SK-N-SH treated with all-trans-retinoic acid at 6 μM for 48 hours (cell line): ENCODE results near the gene PTPRN2.
"Not testable (repeated sequence)": the region's sequence is repeated elsewhere in the genome, so short reads cannot be mapped to it uniquely, and the experiment has no call there.

Source experiments
- ARNTL ChIP-seq: fragments of 450-650 bp; formaldehyde crosslinking; IDR thresholded peaks from 2 replicates; pipeline ENCODE4 v1.5.0; 2020; ENCODE audit warnings: low read depth, mild to moderate bottlenecking, moderate library complexity, borderline replicate concordance
- CREB5 ChIP-seq: fragments of 250-450 bp; sonication (Bioruptor Pico); IDR thresholded peaks from 2 replicates; pipeline ENCODE4 v1.5.1; 2020; ENCODE audit warnings: low read depth, mild to moderate bottlenecking, moderate library complexity
- PATZ1 ChIP-seq: fragments of 250-450 bp; sonication (Bioruptor Pico); IDR thresholded peaks from 2 replicates; pipeline ENCODE4 v1.8.0; 2020; ENCODE audit warnings: mild to moderate bottlenecking, moderate library complexity, borderline replicate concordance
- ZFP30 ChIP-seq: fragments of 450-650 bp; formaldehyde crosslinking; IDR thresholded peaks from 2 replicates; pipeline ENCODE4 v1.5.0; 2022; ENCODE audit warnings: mild to moderate bottlenecking, moderate library complexity
- ZNF70 ChIP-seq: fragments of 450-650 bp; formaldehyde crosslinking; IDR thresholded peaks from 2 replicates; pipeline ENCODE4 v1.5.0; 2020; ENCODE audit warnings: mild to moderate bottlenecking, moderate library complexity

- not testable (repeated sequence) for TF ChIP-seq ZNF70 (CRISPR knock-in tag); ARNTL (CRISPR knock-in tag); ZFP30; PATZ1; CREB5 (CRISPR knock-in tag)
Measured at GRCh38 chr7:158405771-158406170, 181.9 kb downstream of the PTPRN2 start.
